NB4 (cell line): ENCODE data around the gene HHIPL1.

Source experiments
- CTCF ChIP-seq: IDR thresholded peaks from one replicate; pipeline ENCODE4 v1.5.1; 2012; ENCODE audit warnings: low read depth, low read length
- POLR2A ChIP-seq: IDR thresholded peaks from 2 replicates; pipeline ENCODE4 v1.6.1; 2011; ENCODE audit warnings: mild to moderate bottlenecking; ENCODE audit not compliant: insufficient read length; ENCODE audit errors: extremely low read depth
- TF ChIP-seq, protein P1 (sequence below): IDR thresholded peaks from 2 replicates; pipeline ENCODE4 v1.6.1; 2011; ENCODE audit warnings: low read depth, low read length

DNA sequence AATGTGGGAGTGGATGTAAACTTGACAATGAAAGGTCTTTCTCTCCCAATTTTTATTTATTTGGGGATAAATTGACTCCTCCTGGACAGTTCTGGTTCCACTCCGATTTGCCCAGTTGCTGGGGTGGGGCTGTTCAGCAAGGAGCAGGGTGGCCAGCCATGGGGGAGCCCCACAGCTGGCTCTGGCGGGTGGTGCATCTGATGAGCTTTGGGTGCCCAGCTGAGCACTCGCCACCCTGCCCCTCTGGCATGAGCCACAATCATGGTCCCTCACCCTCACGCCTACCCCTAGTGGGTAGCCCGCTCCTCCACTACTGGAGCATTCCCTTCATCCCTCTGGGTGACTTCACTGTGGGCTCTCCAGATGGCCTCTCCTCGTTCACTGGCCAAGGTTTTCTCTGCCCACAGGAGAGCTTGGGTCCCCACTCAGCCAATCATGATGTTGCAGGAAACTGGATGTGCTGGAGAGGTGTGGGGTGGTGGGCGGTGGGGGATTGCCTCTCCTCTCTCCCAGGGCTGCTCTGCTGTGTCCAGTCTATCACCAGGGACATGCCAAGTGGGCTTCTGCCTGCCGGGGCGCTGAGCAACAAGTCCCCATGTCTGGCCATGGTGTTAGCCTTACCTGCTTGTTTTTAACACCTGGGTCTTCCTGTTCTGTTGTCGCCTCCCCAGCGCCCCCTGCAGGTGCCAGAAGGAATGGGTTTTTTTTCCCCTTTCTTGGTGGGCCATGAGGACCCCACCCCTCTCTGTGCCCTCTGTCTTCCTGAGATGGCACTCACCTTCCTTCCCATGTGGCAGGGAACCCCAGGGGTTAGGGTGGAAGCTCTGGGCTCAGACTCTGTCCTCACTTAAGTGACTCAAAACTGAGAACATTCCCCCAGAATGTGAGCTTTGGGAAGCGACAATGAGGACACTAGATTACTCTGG, 42.6 kb downstream of the HHIPL1 start:
- TF ChIP-seq CTCF: peak; percentile 69
- TF ChIP-seq, protein P1, sequence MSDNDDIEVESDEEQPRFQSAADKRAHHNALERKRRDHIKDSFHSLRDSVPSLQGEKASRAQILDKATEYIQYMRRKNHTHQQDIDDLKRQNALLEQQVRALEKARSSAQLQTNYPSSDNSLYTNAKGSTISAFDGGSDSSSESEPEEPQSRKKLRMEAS: no peak
- no peak for TF ChIP-seq POLR2A
